Mesothelial cell of epicardium (in vitro differentiated cells): ENCODE measurements around the gene CIB4. TPM values are rescaled to one million over a fixed set of nuclear protein-coding genes. Genes with fewer than 3 reads are reported as not detected.

Experiments
- DNase-seq, 2 experiments: peaks; one replicate each; pipeline ENCODE4 v3.0.0; 2021; ENCODE audit warnings: low spot score in 2 of 2; ENCODE audit not compliant: unreplicated experiment in 2 of 2
- H3K27ac Mint-ChIP-seq: 2 replicates; pipeline ENCODE4 v1.8.0; 2021; ENCODE audit warnings: mixed read lengths
- H3K27me3 Mint-ChIP-seq: 2 replicates; pipeline ENCODE4 v1.8.0; 2021; ENCODE audit warnings: low read depth, mixed read lengths
- H3K36me3 Mint-ChIP-seq: 2 replicates; pipeline ENCODE4 v1.8.0; 2021; ENCODE audit warnings: mixed read lengths
- H3K4me1 Mint-ChIP-seq: 2 replicates; pipeline ENCODE4 v1.8.0; 2021; ENCODE audit warnings: mixed read lengths
- H3K4me3 Mint-ChIP-seq: 2 replicates; pipeline ENCODE4 v1.8.0; 2021; ENCODE audit warnings: mild to moderate bottlenecking, moderate library complexity, mixed read lengths
- H3K9me3 Mint-ChIP-seq: 2 replicates; pipeline ENCODE4 v1.8.0; 2021; ENCODE audit warnings: mixed read lengths
- total RNA-seq: library from RNA; stranded (reverse); gene quantifications from 3 replicates; pipeline ENCODE4 v1.2.1, GENCODE V29; 2021
- TF ChIP-seq, protein P1 (sequence below): fragments of 200-600 bp; sonication (generic); IDR thresholded peaks from one replicate; pipeline ENCODE4 v1.5.0; 2021; ENCODE audit warnings: antibody characterized with exemption; ENCODE audit not compliant: unreplicated experiment

The CIB4 gene
- total RNA-seq, 1 donor from 2014 or later: not detected

DNA sequence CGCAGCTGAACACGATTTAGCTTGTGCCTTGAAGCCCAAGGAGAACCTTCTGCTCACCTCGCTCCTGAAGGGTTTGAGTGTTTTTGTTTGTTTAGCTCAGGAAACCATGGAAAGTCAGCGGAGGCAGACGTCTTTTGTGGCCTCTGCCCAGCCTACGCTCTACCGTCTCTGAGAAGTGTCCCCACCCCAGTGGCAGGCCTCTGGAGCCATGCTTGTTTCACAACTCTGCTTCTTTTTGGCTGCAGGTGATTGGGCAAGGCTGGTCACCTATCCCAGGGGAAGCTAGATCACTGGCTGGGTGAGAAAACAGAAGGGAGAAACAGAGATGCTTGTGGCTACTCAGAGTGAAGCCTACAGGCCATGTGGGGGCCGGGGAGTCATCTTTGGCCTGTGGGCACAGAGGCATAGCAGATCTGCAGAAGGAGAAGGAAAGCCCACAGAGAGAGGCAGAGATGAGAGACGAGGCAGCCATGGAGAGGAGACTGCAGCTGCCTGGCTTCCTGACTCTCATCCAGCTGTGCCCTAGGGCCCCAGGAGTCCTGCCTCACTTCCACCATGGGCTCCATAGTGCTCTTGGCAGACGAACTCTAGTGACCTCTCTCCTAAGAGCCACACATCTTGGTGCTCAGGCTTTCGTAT lies 50.1 kb downstream of the CIB4 start:
- TF ChIP-seq, protein P1, sequence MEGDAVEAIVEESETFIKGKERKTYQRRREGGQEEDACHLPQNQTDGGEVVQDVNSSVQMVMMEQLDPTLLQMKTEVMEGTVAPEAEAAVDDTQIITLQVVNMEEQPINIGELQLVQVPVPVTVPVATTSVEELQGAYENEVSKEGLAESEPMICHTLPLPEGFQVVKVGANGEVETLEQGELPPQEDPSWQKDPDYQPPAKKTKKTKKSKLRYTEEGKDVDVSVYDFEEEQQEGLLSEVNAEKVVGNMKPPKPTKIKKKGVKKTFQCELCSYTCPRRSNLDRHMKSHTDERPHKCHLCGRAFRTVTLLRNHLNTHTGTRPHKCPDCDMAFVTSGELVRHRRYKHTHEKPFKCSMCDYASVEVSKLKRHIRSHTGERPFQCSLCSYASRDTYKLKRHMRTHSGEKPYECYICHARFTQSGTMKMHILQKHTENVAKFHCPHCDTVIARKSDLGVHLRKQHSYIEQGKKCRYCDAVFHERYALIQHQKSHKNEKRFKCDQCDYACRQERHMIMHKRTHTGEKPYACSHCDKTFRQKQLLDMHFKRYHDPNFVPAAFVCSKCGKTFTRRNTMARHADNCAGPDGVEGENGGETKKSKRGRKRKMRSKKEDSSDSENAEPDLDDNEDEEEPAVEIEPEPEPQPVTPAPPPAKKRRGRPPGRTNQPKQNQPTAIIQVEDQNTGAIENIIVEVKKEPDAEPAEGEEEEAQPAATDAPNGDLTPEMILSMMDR: no peak
- no peak for DNase-seq
- Mint-ChIP-seq H3K27me3 (peaks cover 50% of the 10 kb centered on the region), H3K9me3 (no peaks in the 10 kb centered on the region), H3K27ac (no peak overlapping the region), H3K4me1 (no peaks in the 10 kb centered on the region), H3K36me3 (no peaks in the 10 kb centered on the region), H3K4me3 (no peak overlapping the region)

DNA sequence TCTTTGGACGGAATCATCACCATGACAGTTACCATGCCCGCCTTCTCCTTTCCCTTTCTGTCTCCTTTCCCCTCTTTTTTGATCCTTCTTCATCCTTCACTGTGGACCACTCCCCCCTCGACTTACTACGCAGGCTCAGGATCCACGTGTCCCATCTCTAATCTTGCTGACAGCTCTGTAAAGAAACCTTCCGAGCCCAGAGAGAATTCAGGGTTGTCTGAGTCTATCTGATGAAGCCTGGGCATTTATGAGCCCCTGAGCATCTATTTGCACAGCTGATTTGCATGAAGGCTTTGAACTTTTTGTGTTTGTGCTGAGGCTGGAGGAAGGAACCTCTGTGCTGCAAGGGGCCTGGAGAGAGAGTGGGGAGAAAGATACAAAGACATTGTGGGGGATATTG lies 50.7 kb downstream of the CIB4 start:
- Mint-ChIP-seq H3K36me3 (no peaks in the 10 kb centered on the region), H3K4me1 (no peaks in the 10 kb centered on the region), H3K27me3 (peaks cover 56% of the 10 kb centered on the region), H3K27ac (no peak overlapping the region), H3K4me3 (no peak overlapping the region), H3K9me3 (no peaks in the 10 kb centered on the region)
- TF ChIP-seq, protein P1: no peak
- DNase-seq: no peak

DNA sequence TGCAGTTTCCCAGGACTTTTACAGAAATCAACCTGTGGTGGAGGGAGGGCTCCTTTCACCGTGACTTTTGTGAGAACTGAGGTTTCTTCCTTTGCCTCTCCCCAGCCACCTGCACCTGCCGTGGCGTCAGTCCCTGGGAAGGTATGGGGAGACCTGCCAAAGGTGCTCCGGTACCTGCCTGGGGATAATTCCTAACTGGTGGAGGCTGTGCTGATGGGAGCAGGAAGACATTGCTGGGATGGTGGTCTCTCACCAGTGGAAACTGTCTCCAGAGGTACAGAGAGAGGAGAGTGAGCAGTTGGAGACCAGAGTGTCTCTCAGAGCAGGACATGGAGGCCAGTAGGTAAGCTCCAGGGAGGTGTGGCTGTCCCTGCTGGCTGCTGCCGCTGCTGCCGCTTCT lies 52.6 kb downstream of the CIB4 start:
- Mint-ChIP-seq H3K27me3 (peaks cover 42% of the 10 kb centered on the region), H3K9me3 (no peaks in the 10 kb centered on the region)
- DNase-seq: no peak

DNA sequence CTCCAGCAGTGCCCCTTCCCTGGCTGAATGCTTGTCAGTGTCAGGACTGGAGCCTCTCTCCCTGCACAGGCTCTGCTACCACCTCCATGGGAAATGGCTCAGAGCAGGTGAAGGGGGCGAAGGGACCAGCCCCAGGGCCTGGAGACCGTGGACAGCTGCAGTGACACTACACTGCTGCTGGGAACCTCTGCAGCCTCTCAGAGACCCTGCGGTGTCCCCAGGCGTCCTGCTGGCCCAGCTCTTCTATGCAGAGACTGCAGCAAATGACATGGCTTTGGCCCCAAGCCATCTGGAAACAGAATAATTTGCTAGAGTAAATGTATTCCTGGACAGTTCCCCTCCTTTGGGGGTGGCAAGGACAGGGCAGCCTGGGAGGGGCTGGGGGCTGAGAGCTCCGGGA lies 53.2 kb downstream of the CIB4 start:
- TF ChIP-seq, protein P1: no peak
- DNase-seq: no peak
- Mint-ChIP-seq H3K27me3 (peaks cover 40% of the 10 kb centered on the region), H3K36me3 (no peaks in the 10 kb centered on the region), H3K27ac (no peak overlapping the region), H3K9me3 (no peaks in the 10 kb centered on the region), H3K4me3 (no peak overlapping the region), H3K4me1 (no peaks in the 10 kb centered on the region)

More for the DNA sequence above, 52.6 kb downstream of the CIB4 start:
- no peak overlapping the region for H3K27ac Mint-ChIP-seq
- no peak overlapping the region for H3K4me3 Mint-ChIP-seq
- TF ChIP-seq, protein P1: no peak
- H3K4me1 Mint-ChIP-seq: no peaks in the 10 kb centered on the region
- no peaks in the 10 kb centered on the region for H3K36me3 Mint-ChIP-seq

DNA sequence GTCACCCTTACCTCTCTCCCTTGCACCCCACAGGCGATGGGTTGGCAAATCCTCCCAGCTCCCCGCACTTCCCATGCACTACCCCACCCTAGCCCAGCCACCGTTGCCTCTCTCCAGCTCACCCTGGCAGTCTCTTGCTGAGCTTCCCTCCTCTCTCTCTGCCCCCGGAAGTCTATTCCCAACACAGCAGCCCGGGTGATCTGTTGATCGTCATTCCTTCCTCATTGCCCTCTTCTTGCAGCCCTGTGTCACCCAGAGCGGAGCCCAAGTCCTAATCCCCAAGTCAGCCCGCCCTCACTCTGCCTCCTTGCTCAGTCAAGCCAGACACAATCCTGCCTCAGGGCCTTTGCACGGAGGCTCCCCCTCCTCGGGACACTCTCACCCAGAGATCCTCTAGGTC lies 55.2 kb downstream of the CIB4 start:
- TF ChIP-seq, protein P1: no peak
- Mint-ChIP-seq H3K9me3 (no peaks in the 10 kb centered on the region), H3K27ac (no peak overlapping the region), H3K4me3 (no peak overlapping the region), H3K27me3 (peaks cover 44% of the 10 kb centered on the region), H3K4me1 (no peaks in the 10 kb centered on the region), H3K36me3 (no peaks in the 10 kb centered on the region)
- DNase-seq: no peak

DNA sequence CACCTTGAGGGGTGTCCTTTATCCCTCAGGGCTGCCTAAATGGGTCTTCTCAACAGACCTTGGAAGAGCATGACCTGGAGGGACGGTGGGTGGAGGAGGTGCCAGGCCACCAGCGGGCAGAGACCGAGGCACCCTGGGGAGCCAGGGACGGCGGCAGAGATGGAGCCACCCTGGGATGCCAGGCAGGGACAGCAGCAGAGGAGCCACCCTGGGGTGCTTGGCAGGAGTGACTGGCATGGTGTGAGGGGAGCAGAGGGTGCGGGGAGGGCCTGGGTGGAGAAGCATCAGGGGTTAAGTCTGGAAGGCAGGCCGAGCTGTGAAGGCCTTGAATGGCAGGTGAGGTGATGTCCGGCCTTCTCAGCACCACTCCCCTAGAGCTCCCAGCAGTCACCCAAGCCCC lies 56.1 kb downstream of the CIB4 start:
- no peaks in the 10 kb centered on the region for H3K4me1 Mint-ChIP-seq
- no peaks in the 10 kb centered on the region for H3K9me3 Mint-ChIP-seq
- DNase-seq: no peak
- no peak overlapping the region for H3K27ac Mint-ChIP-seq
- no peak overlapping the region for H3K4me3 Mint-ChIP-seq
- TF ChIP-seq, protein P1: no peak
- no peaks in the 10 kb centered on the region for H3K36me3 Mint-ChIP-seq
- H3K27me3 Mint-ChIP-seq: peaks cover 40% of the 10 kb centered on the region
